Mesendoderm (in vitro differentiated cells): ENCODE results near the gene TMX1.

Experiments used
- DNase-seq: peaks from one replicate; pipeline ENCODE4 v3.0.0; 2013
- H2AK5ac ChIP-seq: 2 replicates; pipeline ENCODE4 v1.6.1; 2013; ENCODE audit warnings: low read length, inconsistent platforms
- H2BK120ac ChIP-seq: 2 replicates; pipeline ENCODE4 v1.6.1; 2013; ENCODE audit warnings: low read depth, mild to moderate bottlenecking, low read length, moderate library complexity, mixed read lengths
- H2BK15ac ChIP-seq: replicated peaks from 2 replicates; pipeline ENCODE4 v1.6.1; 2013; ENCODE audit warnings: low read depth, mild to moderate bottlenecking, moderate library complexity
- H2BK5ac ChIP-seq: 2 replicates; pipeline ENCODE4 v1.6.1; 2013; ENCODE audit warnings: low read length, inconsistent platforms
- H3K18ac ChIP-seq: 2 replicates; pipeline ENCODE4 v1.6.1; 2013; ENCODE audit warnings: mild to moderate bottlenecking, low read length, mixed read lengths
- H3K23ac ChIP-seq: one replicate; pipeline ENCODE4 v1.6.1; 2013; ENCODE audit warnings: low read length
- H3K27ac ChIP-seq: 2 replicates; pipeline ENCODE4 v1.5.1; 2013; ENCODE audit warnings: low read depth, mild to moderate bottlenecking, inconsistent platforms, low read length, moderate library complexity
- H3K27me3 ChIP-seq: 2 replicates; pipeline ENCODE4 v1.6.1; 2013; ENCODE audit warnings: low read length, control low read depth, mild to moderate bottlenecking, inconsistent platforms; ENCODE audit not compliant: insufficient read depth, poor library complexity
- H3K36me3 ChIP-seq: 2 replicates; pipeline ENCODE4 v1.6.1; 2013; ENCODE audit warnings: low read length, inconsistent platforms; ENCODE audit not compliant: control insufficient read depth, insufficient read depth
- H3K4ac ChIP-seq: one replicate; pipeline ENCODE4 v1.6.1; 2013; ENCODE audit warnings: low read depth, mild to moderate bottlenecking, low read length, moderate library complexity
- H3K4me1 ChIP-seq: 2 replicates; pipeline ENCODE4 v1.6.1; 2013; ENCODE audit warnings: low read depth, low read length, inconsistent platforms; ENCODE audit not compliant: control insufficient read depth
- H3K4me2 ChIP-seq: 2 replicates; pipeline ENCODE4 v1.6.1; 2013; ENCODE audit warnings: low read length
- H3K4me3 ChIP-seq: 2 replicates; pipeline ENCODE4 v1.5.1; 2013; ENCODE audit warnings: mild to moderate bottlenecking, low read length
- H3K56ac ChIP-seq: one replicate; pipeline ENCODE4 v1.6.1; 2013; ENCODE audit warnings: low read length
- H3K79me1 ChIP-seq: 2 replicates; pipeline ENCODE4 v1.6.1; 2013; ENCODE audit warnings: low read length, inconsistent platforms
- H3K79me2 ChIP-seq: 2 replicates; pipeline ENCODE4 v1.6.1; 2013; ENCODE audit warnings: mild to moderate bottlenecking, low read length; ENCODE audit not compliant: control insufficient read depth, insufficient read depth
- H3K9ac ChIP-seq: 2 replicates; pipeline ENCODE4 v1.6.1; 2013; ENCODE audit warnings: low read length, inconsistent platforms
- H4K5ac ChIP-seq: one replicate; pipeline ENCODE4 v1.6.1; 2013; ENCODE audit warnings: low read length
- H4K8ac ChIP-seq: one replicate; pipeline ENCODE4 v1.6.1; 2013; ENCODE audit warnings: low read depth, mild to moderate bottlenecking, control low read depth, low read length, moderate library complexity
- WGBS: extraction: QIAGEN DNeasy Blood & Tissue Kit; methylation state at CpG from one replicate; pipeline ENCODE4 v1.1.7; 2013; ENCODE audit warnings: low lambda C conversion rate, missing lambda C conversion rate; ENCODE audit not compliant: insufficient coverage; ENCODE audit errors: extremely low coverage; 5-methylcytosine and 5-hydroxymethylcytosine counted together

TMX1 gene

DNA sequence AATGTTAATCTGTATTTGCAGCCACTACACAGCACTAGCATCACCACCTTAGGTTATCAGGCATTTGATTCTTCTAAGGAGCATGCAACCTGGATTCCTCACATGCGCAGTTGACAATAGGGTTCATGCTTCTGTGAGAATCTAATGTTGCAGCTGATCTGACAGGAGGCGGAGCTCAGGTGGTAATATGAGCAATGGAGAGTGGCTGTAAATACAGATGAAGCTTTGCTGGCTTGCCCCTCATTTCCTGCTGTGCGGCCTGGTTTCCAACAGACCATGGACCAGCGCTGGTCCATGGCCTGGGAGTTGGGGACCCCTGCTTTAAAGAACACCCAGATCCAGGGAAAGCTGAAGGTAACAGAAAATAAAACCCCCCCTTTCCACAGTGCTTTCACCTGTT lies 51.0 kb downstream of the TMX1 start:
- no peak overlapping the region for H3K18ac ChIP-seq
- H2AK5ac ChIP-seq: no peak overlapping the region
- no peak overlapping the region for H4K5ac ChIP-seq
- H3K27me3 ChIP-seq: no peaks in the 10 kb centered on the region
- no peaks in the 10 kb centered on the region for H3K79me2 ChIP-seq
- H3K9ac ChIP-seq: no peak overlapping the region
- no peak overlapping the region for H3K4me2 ChIP-seq
- no peak overlapping the region for H2BK15ac ChIP-seq
- H3K4ac ChIP-seq: no peak overlapping the region
- no peak overlapping the region for H2BK120ac ChIP-seq
- DNase-seq: no peak
- H3K36me3 ChIP-seq: no peaks in the 10 kb centered on the region
- no peaks in the 10 kb centered on the region for H3K79me1 ChIP-seq
- H3K23ac ChIP-seq: no peak overlapping the region
- H3K27ac ChIP-seq: no peak overlapping the region
- no peak overlapping the region for H4K8ac ChIP-seq
- H3K4me3 ChIP-seq: no peak overlapping the region
- no peak overlapping the region for H3K56ac ChIP-seq
- no peak overlapping the region for H2BK5ac ChIP-seq
- no CpG with 5 or more reads among the region's 4 CpGs for WGBS
- no peaks in the 10 kb centered on the region for H3K4me1 ChIP-seq

DNA sequence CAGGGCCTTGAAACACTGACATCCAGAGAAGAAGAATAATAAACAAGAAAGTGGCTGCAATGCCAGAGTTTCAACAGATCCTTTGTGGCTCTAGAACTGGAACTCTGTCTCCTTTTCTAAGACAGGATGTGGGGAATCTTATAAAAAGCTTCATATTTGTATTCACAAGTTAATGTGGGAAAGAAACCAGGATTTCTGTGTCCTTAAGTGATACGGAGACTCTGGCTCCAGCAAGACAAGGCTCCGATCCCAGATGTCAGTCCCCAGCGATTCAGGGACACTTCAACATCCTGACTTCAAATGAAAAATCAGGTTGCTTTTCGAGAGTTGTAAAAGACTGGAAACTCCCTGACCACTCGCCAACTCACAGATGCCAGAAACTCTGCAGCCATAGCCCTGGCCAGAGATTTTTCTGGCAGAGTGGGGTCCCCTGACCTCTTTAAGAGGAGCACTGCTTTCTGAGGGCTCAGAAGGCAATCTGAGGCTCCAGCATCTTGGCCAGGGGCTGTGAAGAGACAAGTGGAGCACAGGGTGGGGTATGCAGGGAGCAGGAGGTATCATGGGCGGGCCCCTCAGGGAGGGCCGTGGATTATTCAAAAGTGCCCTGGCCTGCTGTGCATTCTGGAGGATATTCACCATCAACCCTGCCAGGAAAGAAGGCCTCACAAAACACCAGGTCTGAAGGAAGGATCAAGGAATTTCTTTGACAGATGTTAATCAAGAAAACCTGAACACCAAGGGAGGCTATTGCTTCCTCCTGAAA lies 53.3 kb downstream of the TMX1 start:
- no peaks in the 10 kb centered on the region for H3K79me1 ChIP-seq
- no peak overlapping the region for H3K27ac ChIP-seq
- no CpG with 5 or more reads among the region's 7 CpGs for WGBS

GRCh38 chr14:51293912-51294389 lies 53.9 kb downstream of the TMX1 start:
- H2AK5ac ChIP-seq: no peak overlapping the region
- H3K9ac ChIP-seq: no peak overlapping the region
- H3K56ac ChIP-seq: no peak overlapping the region
- H3K23ac ChIP-seq: no peak overlapping the region
- H3K4ac ChIP-seq: no peak overlapping the region
- no peaks in the 10 kb centered on the region for H3K79me1 ChIP-seq
- no CpG with 5 or more reads among the region's 6 CpGs for WGBS
- no peaks in the 10 kb centered on the region for H3K27me3 ChIP-seq
- H3K36me3 ChIP-seq: no peaks in the 10 kb centered on the region
- H4K8ac ChIP-seq: no peak overlapping the region
- no peak overlapping the region for H2BK120ac ChIP-seq
- H3K79me2 ChIP-seq: no peaks in the 10 kb centered on the region
- H4K5ac ChIP-seq: no peak overlapping the region
- H2BK5ac ChIP-seq: no peak overlapping the region
- H3K4me1 ChIP-seq: no peaks in the 10 kb centered on the region
- H3K18ac ChIP-seq: no peak overlapping the region
- H3K4me3 ChIP-seq: no peak overlapping the region
- no peak for DNase-seq
- H3K27ac ChIP-seq: no peak overlapping the region
- no peak overlapping the region for H3K4me2 ChIP-seq
- H2BK15ac ChIP-seq: no peak overlapping the region

More for the DNA sequence above, 53.3 kb downstream of the TMX1 start:
- Histone ChIP-seq H3K4me1 (no peaks in the 10 kb centered on the region), H3K36me3 (no peaks in the 10 kb centered on the region), H4K8ac (no peak overlapping the region), H4K5ac (no peak overlapping the region), H3K4ac (no peak overlapping the region), H2AK5ac (no peak overlapping the region), H3K56ac (no peak overlapping the region), H2BK120ac (no peak overlapping the region), H2BK15ac (no peak overlapping the region), H3K9ac (no peak overlapping the region), H3K23ac (no peak overlapping the region), H3K27me3 (no peaks in the 10 kb centered on the region), H3K4me2 (no peak overlapping the region), H3K18ac (no peak overlapping the region), H3K79me2 (no peaks in the 10 kb centered on the region), H2BK5ac (no peak overlapping the region), H3K4me3 (no peak overlapping the region)
- no peak for DNase-seq

GRCh38 chr14:51294951-51295525 lies 55.0 kb downstream of the TMX1 start:
- no peak overlapping the region for H3K18ac ChIP-seq
- H2BK5ac ChIP-seq: no peak overlapping the region
- no peaks in the 10 kb centered on the region for H3K27me3 ChIP-seq
- no peak overlapping the region for H3K4me3 ChIP-seq
- H3K56ac ChIP-seq: no peak overlapping the region
- no peak overlapping the region for H2AK5ac ChIP-seq
- no peak overlapping the region for H3K23ac ChIP-seq
- 100% methylated on average over 1 of the region's 6 CpGs for whole genome bisulfite sequencing
- H2BK120ac ChIP-seq: no peak overlapping the region
- H3K9ac ChIP-seq: no peak overlapping the region
- H4K5ac ChIP-seq: no peak overlapping the region
- no peak overlapping the region for H2BK15ac ChIP-seq
- no peak for DNase-seq
- no peaks in the 10 kb centered on the region for H3K4me1 ChIP-seq
- no peaks in the 10 kb centered on the region for H3K36me3 ChIP-seq
- no peaks in the 10 kb centered on the region for H3K79me2 ChIP-seq
- H4K8ac ChIP-seq: no peak overlapping the region
- H3K4me2 ChIP-seq: no peak overlapping the region
- no peak overlapping the region for H3K4ac ChIP-seq
- H3K79me1 ChIP-seq: no peaks in the 10 kb centered on the region
- H3K27ac ChIP-seq: no peak overlapping the region

GRCh38 chr14:51295646-51296263 lies 55.7 kb downstream of the TMX1 start:
- WGBS: no CpG with 5 or more reads among the region's 6 CpGs
- H3K4me1 ChIP-seq: no peaks in the 10 kb centered on the region
- H2BK120ac ChIP-seq: no peak overlapping the region
- H3K4ac ChIP-seq: no peak overlapping the region
- no peak overlapping the region for H3K27ac ChIP-seq
- no peaks in the 10 kb centered on the region for H3K79me2 ChIP-seq
- H3K56ac ChIP-seq: no peak overlapping the region
- no peaks in the 10 kb centered on the region for H3K79me1 ChIP-seq
- H4K5ac ChIP-seq: no peak overlapping the region
- H3K4me3 ChIP-seq: no peak overlapping the region
- H2AK5ac ChIP-seq: no peak overlapping the region
- no peak overlapping the region for H3K9ac ChIP-seq
- H2BK5ac ChIP-seq: no peak overlapping the region
- H2BK15ac ChIP-seq: no peak overlapping the region
- no peak overlapping the region for H3K4me2 ChIP-seq
- H3K27me3 ChIP-seq: no peaks in the 10 kb centered on the region
- no peak overlapping the region for H3K23ac ChIP-seq
- no peak overlapping the region for H4K8ac ChIP-seq
- H3K36me3 ChIP-seq: no peaks in the 10 kb centered on the region
- no peak overlapping the region for H3K18ac ChIP-seq
- DNase-seq: no peak
